Dedifferentiated amniotic fluid mesenchymal stem cell (primary cell): Measurements from ENCODE around the gene MSH3.
"Not testable (repeated sequence)": the region's sequence is repeated elsewhere in the genome, so short reads cannot be mapped to it uniquely, and the experiment has no call there.

Experiments used
- DNase-seq: peaks from one replicate; pipeline ENCODE4 v3.0.0-alpha.2; 2016; ENCODE audit errors: extremely low spot score

MSH3 gene

GRCh38 chr5:80902624-80903023, 248.2 kb downstream of the MSH3 start:
- not testable (repeated sequence) for DNase-seq

- DNase-seq: no peak
These were observed 250.2 kb downstream of the MSH3 start for GRCh38 chr5:80904533-80905187.

- DNase-seq: no peak
These were observed 251.0 kb downstream of the MSH3 start for GRCh38 chr5:80905405-80905804.

GRCh38 chr5:80912479-80912878, 258.0 kb downstream of the MSH3 start:
- no peak for DNase-seq

DNA sequence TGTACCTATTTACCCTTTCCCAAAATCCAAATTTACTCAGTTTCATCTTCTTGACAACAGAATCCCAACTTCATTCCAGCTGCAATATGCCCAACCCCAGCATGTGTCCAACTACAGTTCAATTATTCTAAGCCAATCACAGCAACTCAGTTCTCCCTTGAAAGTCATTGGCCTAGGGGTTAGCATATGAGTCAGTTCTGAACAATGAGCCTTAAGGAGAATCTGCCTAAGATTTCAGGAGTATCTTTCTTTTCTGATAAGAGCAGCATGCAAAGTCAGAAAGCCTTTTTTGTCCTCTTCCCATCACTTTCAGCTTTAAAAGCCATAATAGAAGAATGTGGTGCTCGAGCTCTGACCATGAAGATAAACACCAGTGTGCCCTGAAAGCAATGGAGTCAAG, 261.3 kb downstream of the MSH3 start:
- no peak for DNase-seq

DNA sequence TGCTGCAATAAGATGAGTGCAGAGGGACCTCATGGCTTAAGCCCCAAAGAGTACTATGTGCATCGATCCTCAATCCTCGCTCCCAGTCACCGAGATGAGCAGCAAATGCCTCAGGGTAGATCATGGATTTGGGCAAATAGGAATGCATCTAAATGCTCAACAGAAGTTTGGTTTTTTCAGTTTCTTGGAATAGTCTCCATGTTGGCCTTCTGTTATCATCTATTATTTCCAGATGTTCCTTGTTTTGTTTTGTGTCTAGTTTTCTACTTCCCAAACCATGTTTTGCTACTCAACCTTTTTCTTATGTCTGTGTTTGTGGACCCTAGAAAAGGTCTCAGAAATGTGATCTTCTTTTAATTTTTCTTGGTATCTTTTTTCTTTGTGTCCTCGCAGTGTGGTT, 262.2 kb downstream of the MSH3 start:
- DNase-seq: no peak

DNA sequence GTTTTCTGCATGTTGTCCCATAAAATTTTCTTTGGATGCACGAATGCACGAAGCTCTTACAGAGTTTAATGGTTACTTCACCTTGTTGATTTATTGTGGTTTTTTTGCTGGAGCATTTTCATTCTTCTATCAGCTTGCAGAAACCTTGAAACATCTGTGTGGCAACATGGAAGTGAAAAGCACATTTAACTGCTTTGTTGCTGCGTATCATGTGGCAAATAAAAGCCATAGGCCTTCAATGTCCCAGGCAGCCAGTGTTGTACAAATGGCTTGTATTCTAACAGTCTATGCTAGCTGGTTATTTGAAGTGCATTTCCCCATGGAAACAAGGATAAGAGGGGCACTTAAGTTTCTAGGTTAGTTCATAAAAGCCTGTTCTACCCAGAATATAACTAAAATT, 263.2 kb downstream of the MSH3 start:
- DNase-seq: no peak

DNA sequence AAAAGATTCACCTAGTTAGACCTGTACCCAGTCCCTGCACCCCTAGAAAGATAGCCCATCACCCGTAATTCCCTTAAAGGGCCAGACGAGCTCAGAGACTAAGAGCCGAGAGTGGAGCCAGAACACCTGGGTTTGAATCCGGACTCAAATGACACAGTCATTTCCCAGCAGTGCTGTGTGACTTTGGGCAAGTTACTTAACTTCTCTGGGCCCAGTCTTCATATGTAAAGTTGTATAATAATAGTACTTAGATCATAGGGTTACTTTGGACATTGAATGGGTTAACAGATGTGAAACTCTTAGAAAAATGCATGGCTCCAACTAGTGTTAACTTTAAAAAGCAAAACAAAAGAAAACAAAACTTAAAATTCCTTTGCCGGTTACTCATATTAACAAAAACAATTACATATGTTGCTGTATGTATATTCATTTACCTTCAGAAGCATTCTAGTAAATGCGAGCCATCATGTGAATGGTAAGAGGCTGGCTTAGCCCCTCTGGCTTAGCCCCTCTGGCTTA, 265.3 kb downstream of the MSH3 start:
- no peak for DNase-seq

GRCh38 chr5:80920333-80920732, 265.9 kb downstream of the MSH3 start:
- DNase-seq: no peak

GRCh38 chr5:80921026-80921425, 266.6 kb downstream of the MSH3 start:
- no peak for DNase-seq

GRCh38 chr5:80925931-80926330, 271.5 kb downstream of the MSH3 start:
- no peak for DNase-seq
